ENCODE results near the gene MIA2.
"Not testable (repeated sequence)": the region's sequence is repeated elsewhere in the genome, so short reads cannot be mapped to it uniquely, and the experiment has no call there.

The MIA2 gene

GRCh38 chr14:39230416-39231035 lies 3.2 kb upstream of the MIA2 start:
- DNase-seq (ENCODE audit: low read depth), result no peak

DNA sequence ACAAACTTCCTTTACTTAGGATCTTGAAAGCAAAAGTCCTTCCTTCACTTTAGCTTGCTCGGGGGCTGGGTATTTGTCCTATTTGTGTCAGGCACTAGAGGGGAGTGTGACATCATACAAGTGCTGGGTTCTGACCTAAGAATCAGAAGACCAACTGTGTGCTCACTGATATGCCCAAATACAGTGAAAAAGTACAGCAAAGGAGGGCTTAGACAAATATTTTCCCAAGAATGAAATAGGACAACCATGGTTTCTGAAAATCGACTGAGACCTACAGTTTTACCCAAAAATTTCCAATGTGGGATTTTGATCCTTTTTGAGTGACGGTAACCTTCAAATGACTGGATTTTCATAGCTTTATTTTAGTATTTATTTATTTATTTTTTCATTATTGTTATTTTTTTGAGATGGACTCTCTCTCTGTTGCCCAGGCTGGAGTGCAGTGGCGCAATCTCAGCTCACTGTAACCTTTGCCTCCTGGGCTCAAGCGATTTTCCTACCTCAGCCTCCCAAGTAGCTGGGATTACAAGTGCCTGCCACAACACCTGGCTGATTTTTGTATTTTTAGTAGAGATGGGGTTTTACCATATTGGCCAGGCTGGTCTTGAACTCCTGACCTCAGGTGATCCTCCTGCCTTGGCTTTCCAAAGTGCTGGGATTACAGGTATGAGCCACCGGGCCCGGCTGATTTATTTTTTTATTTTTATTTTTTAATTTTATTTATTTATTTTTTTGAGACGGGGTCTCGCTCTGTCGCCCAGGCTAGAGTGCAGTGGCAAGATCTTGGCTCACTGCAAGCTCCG lies 1.8 kb upstream of the MIA2 start:
- DNase-seq (ENCODE audit: low read depth), result peak; percentile 74

DNA sequence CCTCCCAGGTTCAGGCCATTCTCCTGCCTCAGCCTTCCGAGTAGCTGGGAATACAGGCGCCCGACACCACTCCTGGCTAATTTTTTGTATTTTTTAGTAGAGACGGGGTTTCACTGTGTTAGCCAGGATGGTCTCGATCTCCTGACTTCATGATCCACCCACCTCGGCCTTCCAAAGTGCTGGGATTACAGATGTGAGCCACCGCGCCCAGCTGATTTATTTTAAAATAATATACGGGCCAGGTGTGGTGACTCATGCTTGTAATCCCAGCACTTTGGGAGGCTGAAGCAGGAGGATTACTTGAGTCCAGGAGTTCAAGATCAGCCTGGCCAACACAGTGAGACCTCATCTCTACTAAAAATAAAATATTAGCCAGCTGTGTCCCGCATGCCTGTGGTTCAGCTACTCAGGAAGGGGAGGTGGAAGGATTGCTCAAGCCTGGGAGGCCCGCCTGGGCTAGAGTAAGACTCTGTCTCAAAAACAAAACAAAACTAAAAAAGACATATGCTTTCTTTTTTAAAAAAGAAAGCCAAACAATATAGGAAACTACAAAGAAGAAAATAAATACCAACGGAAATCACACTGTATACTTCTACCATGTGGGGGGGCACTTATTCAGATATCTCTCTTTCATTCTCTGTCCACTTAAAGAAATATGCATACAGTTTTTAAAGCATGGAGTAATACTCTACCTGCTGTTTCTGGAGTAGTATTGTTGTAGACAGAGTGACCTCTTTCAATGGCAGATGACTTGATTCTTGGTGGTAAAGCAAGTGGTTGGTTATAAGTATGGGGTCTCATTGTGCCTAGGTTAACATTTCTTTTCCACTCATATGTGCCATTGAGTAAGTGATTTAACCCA lies 930 bp upstream of the MIA2 start:
- DNase-seq (ENCODE audit: low read depth), result peak; percentile 87

- not testable (repeated sequence) for DNase-seq (ENCODE audit: low read depth)
Measured at GRCh38 chr14:39234986-39235385, 1.3 kb downstream of the MIA2 start.

- DNase-seq (ENCODE audit: low read depth), result not testable (repeated sequence)
Measured at GRCh38 chr14:39235466-39235865, 1.8 kb downstream of the MIA2 start.

GRCh38 chr14:39240769-39241168 lies 7.1 kb downstream of the MIA2 start:
- DNase-seq (ENCODE audit: low read depth), result no peak

- no peak for DNase-seq (ENCODE audit: low read depth)
Measured at GRCh38 chr14:39241637-39242036, 7.9 kb downstream of the MIA2 start.

GRCh38 chr14:39243831-39244230 lies 10.1 kb downstream of the MIA2 start:
- DNase-seq (ENCODE audit: low read depth), result no peak

DNA sequence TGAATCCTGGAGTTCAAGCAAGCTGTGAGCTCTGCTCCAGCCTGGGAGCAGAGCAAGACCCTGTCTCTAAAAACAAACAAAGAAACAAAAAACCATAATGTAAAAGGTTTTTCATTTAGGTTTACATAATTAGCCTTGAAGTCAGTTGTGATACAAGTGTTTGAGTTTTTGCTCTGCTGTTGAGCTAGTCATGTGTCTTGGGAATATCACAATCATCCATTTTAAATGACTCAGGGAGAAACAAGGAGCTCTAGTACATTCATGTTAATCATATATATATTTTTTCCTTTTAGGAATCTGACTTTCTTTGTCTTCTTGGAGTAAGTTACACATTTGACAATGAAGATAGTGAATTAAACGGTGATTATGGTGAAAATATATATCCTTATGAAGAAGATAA lies 12.9 kb downstream of the MIA2 start:
- DNase-seq (ENCODE audit: low read depth), result peak; percentile 44

GRCh38 chr14:39247256-39247655 lies 13.5 kb downstream of the MIA2 start:
- peak; percentile 87 for DNase-seq (ENCODE audit: low read depth)

DNA sequence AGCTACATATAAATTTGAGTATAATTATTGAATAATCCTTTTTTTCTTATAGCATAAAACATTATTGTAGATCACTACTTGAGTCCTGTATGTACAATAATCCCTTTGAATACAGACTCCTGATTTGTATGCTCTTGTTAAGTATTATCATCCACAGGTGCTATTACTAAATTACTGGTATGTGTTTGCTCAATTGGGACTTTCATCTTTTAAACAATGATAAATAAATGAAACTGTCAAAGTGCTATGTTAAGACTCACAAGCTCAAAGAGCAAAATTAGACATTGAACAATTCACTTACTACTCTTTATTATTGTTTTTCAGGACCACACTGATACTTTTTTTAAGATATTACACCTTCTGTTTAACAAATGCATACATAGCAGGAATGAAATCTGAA lies 17.8 kb downstream of the MIA2 start:
- no peak for DNase-seq (ENCODE audit: low read depth)

- DNase-seq (ENCODE audit: low read depth), result not testable (repeated sequence)
Measured at GRCh38 chr14:39257388-39257787, 23.7 kb downstream of the MIA2 start.

GRCh38 chr14:39258782-39259545 lies 25.2 kb downstream of the MIA2 start:
- DNase-seq (ENCODE audit: low read depth), result no peak

DNA sequence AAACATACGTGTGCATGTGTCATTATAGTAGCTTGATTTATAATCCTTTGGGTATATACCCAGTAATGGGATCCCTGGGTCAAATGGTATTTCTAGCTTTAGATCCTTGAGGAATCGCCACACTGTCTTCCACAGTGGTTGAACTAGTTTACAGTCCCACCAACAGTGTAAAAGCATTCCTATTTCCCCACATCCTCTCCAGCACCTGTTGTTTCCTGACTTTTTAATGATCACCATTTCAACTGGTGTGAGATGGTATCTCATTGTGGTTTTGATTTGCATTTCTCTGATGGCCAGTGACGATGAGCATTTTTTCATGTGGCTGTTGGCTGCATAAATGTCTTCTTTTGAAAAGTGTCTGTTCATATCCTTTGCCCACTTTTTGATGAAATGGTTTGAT lies 26.4 kb downstream of the MIA2 start:
- not testable (repeated sequence) for DNase-seq (ENCODE audit: low read depth)

- not testable (repeated sequence) for DNase-seq (ENCODE audit: low read depth)
Measured at GRCh38 chr14:39262214-39262613, 28.5 kb downstream of the MIA2 start.

- no peak for DNase-seq (ENCODE audit: low read depth)
Measured at GRCh38 chr14:39264057-39264456, 30.3 kb downstream of the MIA2 start.

DNA sequence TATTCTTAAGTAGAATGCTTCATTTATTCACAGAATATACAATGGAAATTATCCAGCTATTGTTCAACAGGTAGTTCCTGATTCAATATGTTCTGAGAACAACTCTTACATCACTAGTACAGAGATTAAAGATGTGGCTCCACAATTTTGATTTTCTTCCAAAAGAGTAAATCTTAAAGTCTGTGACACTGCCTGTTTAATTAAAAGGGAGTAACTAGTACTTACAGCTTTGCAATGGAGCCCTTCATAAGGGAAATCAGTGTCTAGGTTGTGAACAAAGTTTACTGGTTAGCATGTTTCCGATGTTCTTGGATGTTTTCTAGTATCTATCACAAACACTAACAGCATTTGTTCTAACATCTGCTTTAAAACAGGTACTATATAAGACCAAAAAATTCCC lies 30.8 kb downstream of the MIA2 start:
- DNase-seq (ENCODE audit: low read depth), result peak; percentile 81

GRCh38 chr14:39265033-39265432 lies 31.3 kb downstream of the MIA2 start:
- DNase-seq (ENCODE audit: low read depth), result peak; percentile 87

DNA sequence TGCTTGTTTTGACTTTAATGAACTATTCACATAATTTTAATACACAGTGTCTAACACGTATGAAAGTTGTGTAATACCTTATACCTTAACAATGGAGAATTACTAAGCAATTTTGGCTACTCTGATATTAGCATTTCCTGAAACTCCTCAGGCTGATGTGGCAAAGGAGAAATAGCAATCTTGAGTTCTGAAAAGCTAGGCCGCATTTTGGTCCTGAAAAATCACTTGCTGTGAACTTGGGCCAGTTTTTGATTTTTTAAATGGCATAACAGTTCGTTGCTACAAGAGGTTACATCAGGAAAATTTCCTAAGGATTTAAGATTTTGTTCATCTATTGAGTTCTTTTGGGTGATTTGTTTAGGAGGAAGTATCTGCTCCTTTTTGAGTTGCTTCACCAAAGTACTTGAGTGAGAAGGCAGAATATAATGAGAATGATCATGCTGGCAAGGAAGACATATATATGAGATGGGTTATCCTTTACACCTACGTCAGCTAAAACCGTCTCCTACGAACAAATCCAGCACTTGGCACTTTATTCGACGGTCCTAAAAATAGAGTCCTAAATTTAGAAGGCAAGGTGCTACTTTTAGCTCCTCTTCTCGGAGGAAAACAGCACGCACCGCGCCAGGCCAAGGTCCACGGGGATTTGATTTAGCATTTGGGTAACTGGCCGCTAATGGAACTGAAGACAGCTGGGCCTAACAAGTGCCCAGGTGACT lies 32.2 kb downstream of the MIA2 start:
- peak; percentile 36 for DNase-seq (ENCODE audit: low read depth)

- peak; percentile 41 for DNase-seq (ENCODE audit: low read depth)
Measured at GRCh38 chr14:39266525-39266870, 32.8 kb downstream of the MIA2 start.

DNA sequence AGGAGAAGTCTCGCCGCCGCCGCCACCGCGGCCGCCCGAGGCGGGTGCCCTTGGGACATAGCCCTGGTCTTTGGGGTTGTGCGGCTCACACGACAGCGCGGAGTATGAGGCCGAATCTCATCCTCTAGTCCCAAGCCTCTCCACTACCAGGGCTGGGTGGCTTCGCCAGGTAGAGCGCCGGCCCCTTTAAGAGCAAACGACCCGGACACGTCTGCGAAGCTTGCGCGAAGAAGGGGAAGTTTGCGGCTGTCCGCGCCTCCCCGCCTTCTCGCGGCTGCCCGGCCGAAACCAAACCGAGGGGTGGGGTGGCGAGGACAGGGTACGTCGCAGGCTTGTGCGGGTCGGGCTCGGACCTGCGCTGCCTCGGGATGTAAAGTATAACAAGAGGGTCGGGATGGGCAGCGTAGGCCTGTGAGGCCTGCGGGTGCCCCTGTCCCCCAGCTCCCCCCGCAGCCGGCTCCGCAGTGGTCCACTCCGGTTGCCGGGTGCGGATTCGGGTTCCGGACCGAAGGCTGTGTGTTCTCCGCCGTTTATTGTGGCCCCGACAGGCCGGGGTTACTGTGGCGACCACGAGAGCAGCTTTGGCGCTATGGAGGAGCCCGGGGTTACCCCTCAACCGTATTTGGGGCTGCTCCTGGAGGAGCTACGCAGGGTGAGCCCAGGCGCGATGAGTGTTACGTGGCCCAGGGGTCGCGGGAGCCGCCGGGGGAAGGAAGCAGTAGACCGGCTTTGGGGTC lies 33.3 kb downstream of the MIA2 start:
- peak; percentile 78 for DNase-seq (ENCODE audit: low read depth)

All from amniotic epithelial cell (primary cell).